HG02884 (cell line): ENCODE data around the gene CERS5.
"Not testable (repeated sequence)": the region's sequence is repeated elsewhere in the genome, so short reads cannot be mapped to it uniquely, and the experiment has no call there.

Experiments
- ATAC-seq: cut with Tn5 transposase; IDR thresholded peaks from one replicate; pipeline ENCODE4 v1.9.1; 2021; ENCODE audit warnings: mild to moderate bottlenecking, moderate library complexity; ENCODE audit not compliant: unreplicated experiment

The CERS5 gene

DNA sequence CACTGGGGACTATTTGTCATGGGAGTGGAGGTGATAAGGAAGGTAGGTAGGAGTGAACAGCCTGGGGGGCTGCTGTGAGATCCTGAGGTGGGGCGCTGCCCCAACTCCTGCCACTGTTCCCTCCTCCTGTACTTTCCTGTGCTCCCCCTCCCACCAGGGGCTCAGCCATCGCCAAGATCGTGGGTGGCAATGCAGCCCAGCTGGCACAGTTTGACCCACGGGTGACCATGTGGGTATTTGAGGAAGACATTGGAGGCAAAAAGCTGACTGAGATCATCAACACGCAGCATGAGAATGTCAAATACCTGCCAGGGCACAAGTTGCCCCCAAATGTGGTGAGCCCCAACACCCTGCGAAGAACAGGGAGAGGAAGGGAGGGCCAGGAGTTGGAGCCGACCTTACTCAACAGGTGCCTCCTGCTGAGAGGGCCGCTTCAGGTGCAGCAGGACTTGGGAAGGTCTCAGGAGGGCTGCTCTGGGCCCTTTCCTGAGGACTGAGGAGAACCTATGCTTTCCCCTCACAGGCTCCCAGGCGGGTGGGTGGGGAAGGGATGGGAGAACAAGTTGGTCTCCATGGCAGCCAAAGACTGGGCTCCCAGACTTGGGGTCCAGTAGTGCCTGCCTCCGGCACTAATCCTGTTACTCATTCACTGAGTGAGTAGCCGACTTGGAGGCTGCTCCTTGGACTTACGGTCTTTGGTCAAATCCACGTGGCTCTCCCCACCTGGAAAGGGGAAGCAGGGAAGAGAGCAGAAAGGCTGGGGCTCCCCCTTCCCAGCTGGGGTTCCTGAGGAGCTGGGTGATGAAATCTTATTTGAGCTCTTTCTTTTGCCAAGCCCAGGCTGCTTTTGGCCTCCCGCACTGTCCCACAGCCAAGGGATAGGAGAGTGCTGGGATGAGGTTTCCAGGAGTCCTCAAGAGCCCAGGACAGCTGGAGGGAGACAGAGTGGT is 62.5 kb downstream of the CERS5 start:
- ATAC-seq: no peak

DNA sequence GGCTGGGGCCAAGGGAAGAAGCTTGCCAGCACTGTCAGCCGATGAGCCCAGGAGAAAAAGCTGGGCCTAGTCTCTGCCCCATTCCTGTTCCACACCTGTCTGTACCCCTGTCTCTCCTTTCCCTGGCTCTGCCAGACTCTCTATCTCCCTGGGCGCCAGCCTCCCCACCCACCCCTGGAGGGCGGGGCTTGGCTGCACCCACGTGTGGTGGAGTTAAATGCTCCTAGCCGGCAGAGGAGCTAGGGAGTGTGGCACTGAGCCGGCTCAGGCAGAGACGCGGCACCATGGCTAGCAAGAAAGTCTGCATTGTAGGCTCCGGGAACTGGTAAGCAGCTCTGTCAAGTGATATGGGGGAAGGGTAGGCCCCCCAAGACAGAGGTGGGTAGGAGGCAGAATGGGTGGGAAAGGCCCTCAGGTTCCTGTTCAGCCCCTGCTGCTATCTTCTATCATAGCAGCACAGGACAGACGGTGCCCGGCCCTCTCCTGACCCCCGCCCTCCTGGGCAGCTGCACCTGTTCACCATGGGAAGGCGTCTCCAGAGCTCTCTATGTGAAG is 63.3 kb downstream of the CERS5 start, which contains the start of gene GPD1:
TSS of gene GPD1 (plus strand) at position 242 of the 555 bp plus-strand sequence. CDS start at position 285, 43 bp downstream.
- no peak for ATAC-seq

DNA sequence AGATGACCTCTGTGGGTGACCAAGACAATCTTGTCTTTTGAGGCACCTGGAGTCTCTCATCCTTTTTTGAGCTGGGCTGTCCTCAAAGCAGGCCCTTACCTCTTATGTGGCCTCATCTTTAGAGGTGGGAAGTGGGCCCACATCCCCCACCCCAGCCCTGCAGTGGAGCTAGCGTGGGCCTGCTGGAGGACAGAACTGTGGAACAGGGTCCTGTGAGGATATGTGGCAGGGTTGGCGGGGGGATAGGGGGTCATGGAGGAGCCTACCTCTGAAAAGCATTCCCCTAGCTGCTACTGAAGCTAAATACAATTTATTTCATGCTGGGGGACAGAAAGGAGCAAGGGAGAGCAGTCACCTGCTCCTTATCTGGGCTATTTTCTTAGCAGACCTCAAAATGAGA is 63.8 kb downstream of the CERS5 start:
- no peak for ATAC-seq

DNA sequence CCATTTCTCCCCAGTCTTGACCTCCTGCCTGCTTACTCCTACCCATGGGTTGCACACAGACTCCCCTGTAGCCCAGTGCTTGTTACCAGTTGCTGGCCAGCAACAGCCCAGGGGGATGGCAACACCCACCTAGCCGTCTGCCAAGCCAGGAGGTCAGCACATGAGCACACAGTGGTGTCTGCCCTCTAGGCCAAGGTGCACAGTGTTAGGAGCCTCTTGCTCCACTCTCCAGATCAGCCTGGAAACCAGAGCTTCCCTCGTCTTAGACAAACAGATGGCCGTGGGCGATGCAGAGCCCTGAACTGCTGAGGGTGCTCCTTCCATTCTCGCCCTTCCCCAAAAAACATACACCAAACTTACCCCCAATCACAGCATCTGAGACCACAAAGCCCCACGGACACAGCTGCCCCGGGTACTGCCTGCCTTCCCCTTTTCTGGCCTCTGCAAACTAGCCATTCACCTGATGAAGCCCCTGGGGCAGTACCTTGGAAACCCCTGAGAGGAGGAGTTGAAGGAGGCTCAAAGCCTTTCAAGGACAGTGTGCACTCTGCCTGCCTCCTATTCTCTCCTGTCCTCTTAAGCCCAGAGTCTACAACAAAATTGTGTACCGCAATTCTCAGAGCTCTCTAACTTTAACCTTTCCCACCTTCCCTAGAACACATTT is 64.4 kb downstream of the CERS5 start:
- no peak for ATAC-seq

DNA sequence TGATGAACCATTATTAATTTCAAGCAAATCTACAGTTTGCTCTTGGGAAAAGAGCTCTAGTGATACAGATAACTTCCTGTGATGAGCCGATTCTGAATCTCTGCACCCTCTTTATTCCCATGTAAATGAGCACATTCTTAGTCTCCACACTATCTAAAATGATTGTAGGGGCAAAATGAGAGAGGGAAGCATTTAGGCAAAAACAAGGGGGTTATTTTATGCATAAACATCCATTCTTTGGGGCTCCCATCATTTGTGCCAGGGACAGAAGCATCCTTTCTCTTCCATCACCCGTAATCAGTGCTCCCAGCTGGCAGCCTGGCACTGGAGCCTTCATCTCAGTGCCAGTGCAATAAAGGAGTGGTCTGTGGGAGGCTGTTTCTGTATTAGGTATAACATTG is 65.0 kb downstream of the CERS5 start:
- no peak for ATAC-seq

DNA sequence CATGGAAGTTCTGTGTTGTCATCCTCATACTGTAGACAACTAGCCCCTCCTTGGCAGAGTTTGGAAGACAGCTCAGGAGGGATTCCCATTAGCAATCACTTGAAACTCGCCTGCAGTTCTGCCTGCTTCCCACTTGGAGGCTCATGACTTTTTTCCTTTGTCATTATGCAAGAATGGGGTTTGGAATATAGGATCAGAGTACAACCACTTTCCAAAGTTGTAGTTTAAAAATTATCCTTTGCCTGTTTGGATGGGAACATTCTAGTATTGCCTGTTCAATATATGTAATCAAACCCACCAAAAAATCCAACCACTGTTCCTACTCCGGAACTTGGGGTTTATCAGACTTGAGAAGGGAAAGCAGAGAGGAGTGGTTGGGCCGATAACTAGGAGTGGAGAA is 65.5 kb downstream of the CERS5 start:
- ATAC-seq: no peak

DNA sequence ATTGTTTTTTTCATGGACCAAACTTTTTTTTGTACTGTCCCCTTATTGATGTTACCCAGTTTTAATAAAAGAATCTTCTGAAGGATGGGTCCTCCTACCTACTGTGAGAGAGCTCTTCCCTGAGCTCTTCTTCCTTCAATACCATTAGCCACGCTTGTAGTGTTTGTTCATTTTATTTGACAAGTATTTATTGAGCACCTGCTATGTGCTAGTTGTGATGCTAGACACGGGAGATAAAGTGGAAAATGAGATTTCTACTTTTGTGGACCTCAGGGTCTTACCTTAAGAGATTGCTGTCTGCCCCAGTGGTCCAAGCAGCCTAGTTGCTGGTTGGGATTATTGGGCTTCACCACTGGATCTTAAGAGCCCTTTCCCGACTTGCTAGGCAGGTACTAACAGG is 66.6 kb downstream of the CERS5 start:
- ATAC-seq: no peak

DNA sequence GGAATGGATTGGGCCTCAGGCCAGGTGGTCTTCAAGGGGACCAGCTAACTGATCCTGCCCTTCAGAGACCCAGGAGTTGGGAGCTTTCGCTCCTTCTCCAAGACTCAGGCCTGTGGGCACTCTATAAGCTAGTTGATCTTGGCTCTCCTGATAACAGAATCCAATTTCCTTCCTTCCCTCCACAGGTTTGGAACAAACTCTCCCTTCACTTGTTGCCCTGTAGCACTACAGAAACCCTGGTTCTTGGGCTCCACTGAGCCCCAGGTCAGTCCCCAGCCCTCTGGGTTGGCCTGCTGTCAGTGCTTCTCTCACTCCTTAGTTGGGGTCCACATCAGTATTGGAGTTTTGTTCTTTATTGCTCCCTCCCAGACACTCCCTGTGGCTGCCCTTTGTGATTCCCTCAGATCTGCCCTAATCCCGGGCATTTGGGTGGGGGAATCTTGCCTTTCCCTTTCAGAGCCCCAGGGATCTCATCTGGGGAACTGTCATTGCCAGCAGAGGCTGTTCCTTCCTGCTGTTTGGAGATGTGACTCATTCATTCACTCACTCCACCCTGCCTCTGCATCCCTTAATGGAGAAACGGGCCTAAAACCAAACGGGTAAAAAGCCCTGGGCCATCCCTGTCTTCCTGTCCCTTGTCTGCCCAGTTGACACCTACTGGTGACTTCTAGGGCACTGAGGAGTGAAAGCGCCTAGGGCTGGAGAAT is 67.7 kb downstream of the CERS5 start:
- no peak for ATAC-seq

DNA sequence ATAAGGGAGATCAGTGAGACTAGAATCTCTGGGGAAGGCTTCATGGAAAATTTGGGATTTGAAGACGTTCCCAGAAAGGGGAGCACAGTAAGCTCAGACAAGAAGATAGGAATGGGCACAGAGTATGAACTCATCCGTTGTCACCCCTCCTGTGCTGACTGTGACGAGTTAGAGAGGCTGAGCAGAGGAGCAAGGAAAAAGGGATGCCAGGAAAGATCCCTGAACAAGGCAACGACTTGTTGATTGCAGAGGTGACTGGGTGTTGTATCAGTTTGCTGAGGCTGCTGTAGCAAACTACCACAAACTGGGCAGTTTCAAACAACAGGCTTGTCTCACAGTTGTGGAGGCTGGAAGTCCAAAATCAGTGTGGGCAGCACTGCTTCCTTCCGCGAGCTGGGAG is 69.2 kb downstream of the CERS5 start:
- no peak for ATAC-seq

DNA sequence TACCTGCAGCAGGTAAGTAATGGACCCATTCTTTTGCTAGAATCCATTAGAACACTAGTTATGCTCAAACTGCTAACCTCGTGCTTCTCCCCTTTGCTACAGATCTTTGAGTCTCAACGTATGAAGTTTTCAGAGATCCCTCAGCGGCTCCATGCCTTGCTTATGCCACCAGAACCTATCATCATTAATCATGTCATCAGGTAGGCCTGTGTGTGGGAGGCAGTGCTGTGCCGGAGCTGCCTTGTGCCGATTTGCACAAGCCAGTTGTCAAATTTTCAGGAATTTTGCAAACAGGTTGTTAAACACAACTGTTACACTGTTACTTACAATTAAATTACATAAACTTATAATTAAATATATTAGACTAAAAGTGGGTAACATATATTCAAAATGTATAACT is 76.8 kb downstream of the CERS5 start:
- no peak for ATAC-seq

DNA sequence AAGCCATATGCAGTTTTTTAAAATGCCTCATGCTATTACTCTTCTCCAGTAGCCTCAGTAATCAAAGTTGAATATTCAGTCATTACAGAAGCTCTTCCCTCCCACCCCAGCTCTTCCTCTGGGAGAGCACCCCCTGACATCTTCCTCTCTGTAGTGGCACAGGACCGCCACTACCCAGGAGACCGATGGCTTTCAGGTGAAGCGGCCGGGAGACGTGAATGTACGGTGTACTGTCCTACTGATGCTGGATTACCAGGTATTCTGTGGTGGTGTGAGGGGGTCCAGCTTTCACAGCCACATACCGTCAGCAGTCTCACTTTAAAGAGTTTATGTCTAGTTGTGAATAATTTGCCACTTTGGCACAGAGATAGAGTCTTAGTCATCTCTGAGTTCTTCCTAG is 77.4 kb downstream of the CERS5 start:
- no peak for ATAC-seq

DNA sequence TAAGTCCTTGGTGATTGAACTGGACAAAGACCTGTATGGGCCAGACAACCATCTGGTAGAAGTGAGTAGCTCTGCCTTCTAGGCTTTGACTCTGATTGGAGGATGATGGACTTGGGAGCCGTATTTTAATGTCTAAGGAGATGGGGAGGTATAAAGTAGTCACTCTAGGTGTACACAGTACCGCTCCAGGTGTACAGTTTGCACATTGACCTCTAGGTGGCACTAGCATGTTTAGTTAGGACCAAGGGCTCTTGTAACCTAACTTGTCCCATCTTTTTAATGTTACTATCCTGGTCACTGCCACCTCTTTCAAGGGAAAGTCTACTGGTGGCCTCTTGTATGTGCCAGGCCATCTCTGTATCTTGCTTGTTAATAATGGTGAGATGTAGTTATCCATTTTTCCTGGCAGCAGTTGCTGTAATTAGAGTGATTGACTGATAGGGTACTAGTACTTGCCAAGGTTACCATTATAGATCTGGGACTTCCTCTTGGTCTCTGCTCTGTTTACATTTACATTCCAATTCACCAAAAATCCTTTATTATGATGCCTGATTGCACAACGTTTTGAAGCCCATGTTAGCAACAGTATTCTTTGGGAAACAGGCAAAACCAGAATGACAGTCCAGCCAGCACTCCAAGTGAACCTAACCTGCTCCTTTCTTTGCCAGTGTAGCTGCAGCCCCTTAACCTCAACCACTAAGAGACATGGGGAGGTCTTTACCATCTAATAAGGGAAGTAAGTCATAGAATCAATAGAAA is 78.4 kb downstream of the CERS5 start:
- no peak for ATAC-seq

DNA sequence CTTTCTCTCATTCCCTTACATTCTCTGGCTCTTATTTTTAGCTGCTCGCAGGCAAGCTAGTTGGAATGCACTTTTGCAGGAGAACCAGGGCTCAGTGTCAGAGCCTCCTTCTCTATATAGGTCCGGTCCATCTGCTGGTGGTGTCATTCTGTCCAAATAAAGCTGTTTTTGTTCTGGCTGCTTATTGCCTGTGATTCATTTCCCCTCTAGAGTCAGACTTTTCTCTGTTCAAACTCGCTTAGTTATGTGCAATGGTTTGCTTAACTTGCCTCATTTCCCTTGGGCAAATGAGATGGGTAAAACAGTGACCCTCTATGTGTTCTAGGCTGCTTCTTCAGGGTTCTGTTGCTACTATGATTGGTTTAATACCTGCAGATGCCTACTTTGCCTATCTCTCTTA is 79.2 kb downstream of the CERS5 start:
- ATAC-seq: no peak

DNA sequence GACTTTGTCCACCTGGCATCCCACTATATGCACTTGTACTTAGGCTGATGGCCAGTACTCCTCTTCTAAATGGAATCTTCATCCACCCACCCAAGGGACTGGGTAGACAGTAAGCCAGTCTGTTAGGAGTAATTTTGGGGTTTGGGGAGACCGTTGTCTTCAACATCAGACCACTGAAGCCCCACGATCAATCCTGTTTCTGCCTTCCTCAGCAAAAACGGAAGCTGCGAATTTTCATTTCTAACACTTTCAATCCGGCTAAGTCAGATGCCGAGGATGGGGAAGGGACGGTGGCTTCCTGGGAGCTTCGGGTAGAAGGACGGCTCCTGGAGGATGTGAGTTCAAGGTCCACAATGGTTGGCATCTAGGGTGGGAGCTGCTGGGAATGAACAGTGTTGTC is 80.0 kb downstream of the CERS5 start:
- no peak for ATAC-seq

DNA sequence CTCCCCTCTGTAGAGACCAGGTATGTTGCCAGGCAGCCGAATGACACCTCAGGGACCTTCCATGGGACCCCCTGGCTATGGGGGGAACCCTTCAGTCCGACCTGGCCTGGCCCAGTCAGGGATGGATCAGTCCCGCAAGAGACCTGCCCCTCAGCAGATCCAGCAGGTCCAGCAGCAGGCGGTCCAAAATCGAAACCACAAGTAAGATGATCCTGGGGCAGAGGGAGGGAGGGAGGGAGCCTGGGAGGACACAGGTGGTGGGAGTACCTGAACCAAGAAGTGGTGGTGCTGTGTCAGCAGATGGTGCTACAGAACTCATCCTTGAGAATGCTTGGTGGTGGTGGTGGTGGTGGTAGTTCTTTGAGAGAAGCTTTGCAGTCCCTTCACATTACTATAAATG is 81.0 kb downstream of the CERS5 start:
- ATAC-seq: no peak

DNA sequence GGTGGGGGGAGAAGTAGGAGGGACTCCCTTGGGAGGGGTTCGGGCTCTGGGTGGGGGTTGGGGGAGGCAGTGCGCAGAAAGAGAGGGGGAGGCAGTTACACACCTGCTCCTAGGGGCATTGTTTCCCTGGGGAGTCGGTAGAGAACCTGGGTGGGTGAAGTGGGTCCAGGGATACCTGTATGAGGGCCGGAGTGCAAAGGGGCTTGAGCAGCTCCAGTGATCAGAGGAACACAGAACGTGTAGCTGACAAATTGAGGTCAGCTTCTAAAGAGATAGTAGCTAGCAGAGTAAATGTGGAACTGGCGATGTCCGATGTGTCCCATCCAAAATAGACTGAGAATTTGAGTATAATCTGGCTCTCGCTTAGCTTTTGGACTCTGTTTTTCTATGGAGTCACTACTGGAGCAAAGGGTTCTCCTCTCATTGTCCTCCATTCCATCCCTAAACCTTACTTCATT is 81.5 kb downstream of the CERS5 start:
- no peak for ATAC-seq

DNA sequence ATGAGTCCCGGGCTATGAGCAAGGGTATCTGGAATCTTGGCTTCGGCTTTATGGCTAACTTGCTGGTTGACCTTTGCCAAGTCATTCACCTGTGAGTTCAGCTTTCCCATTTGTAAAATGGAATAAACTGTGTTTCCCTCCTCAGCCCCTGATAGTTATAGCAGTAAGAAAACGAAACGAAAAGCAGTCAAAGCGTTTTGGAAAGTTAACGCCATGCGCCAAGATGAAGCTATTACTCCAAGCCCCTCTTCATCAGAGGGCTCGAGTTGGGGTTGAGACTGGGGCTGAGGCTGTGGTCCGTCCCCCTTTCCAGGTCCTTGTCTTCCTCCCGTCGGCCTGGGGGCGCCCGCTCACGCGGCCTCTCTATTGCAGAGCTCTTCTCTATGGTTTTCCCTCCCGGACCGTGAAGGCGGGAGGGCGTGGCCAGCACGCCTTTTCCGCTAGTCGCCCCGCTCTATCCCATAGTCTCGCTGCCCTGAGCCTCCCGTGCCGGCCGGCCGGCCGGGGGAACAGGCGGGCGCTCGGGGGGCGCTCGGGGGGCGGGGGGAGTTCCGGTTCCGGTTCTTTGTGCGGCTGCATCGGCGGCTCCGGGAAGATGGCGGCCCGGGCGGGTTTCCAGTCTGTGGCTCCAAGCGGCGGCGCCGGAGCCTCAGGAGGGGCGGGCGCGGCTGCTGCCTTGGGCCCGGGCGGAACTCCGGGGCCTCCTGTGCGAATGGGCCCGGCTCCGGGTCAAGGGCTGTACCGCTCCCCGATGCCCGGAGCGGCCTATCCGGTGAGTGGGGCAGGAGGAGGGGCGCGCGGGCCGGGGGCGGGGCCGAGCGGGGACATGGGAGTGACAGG is 82.2 kb downstream of the CERS5 start, which contains the start of gene SMARCD1:
TSS of gene SMARCD1 (plus strand) at position 568 of the 840 bp plus-strand sequence. CDS start at position 596, 28 bp downstream.
- ATAC-seq: peak; percentile 85

DNA sequence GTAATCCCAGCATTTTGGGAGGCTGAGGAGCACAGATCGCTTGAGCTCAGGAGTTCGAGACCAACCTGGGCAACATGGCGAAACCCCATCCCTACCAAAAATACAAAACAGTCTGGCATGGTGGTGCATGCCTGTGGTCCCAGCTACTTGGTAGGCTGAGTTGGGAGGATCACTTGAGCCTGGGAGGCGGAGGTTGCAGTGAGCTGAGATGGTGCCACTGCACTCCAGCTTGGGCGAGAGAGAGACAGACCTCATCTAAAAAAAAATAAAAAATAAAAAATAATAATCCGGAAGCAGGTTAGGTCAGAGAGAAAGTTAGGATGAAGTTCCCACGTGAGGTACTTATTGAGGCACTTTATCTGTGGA is 82.8 kb downstream of the CERS5 start:
- ATAC-seq: not testable (repeated sequence)

DNA sequence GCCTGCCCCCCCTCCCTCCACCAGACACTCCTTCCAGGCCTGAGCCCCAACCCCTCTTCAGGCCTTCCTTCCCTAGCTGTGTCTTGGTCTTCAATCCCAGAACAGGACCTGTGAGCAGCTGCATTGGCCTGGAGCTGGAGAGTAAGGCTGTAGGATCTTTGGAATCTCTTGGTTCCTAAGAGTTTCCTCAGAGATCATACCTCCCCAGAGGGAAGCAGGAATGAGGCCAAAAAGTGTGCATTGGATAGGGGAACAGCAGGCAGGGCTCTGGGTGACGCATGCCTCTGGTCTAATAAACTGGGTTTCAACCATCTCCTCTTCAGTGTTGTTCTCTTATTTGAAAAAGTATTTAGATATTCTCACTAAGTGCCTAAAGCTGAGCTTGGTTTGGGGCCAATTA is 83.9 kb downstream of the CERS5 start:
- no peak for ATAC-seq
